Activated T-cell treated with anti-CD3 and anti-CD28 coated beads, Interleukin-2, amount 50 U/mL, for 72 hours (primary cell): ENCODE results near the gene MRAP2. TPM values are rescaled to one million over a fixed set of nuclear protein-coding genes. Genes with fewer than 3 reads are reported as not detected.

Source experiments
- ATAC-seq, 2 donors: fragments of 150-1000 bp; cut with Tn5 transposase; replicated peaks in 1 of 2; 2 replicates each; pipeline ENCODE4 v1.10.0; 2021; ENCODE audit warnings: moderate library complexity in 2 of 2, mild to moderate bottlenecking in 1 of 2
- DNase-seq, 2 donors: peaks; one replicate each; pipeline ENCODE4 v3.0.0; 2021 to 2022; ENCODE audit warnings: mixed read lengths in 1 of 2
- H3K27ac Mint-ChIP-seq: one replicate; pipeline ENCODE4 v1.8.0; 2022; ENCODE audit warnings: mild to moderate bottlenecking, moderate library complexity, mixed read lengths
- H3K27me3 Mint-ChIP-seq: one replicate; pipeline ENCODE4 v1.8.0; 2022; ENCODE audit warnings: low read depth, mixed read lengths
- H3K36me3 Mint-ChIP-seq, 2 donors: one replicate each; pipeline ENCODE4 v1.8.0; 2022; ENCODE audit warnings: mixed read lengths in 2 of 2, mild to moderate bottlenecking in 1 of 2; ENCODE audit not compliant: insufficient read depth in 2 of 2
- H3K4me1 Mint-ChIP-seq: one replicate; pipeline ENCODE4 v1.8.0; 2022; ENCODE audit warnings: low read depth, mixed read lengths
- H3K4me3 Mint-ChIP-seq, 2 donors: one replicate each; pipeline ENCODE4 v1.8.0; 2022; ENCODE audit warnings: mild to moderate bottlenecking in 2 of 2, mixed read lengths in 2 of 2, moderate library complexity in 2 of 2
- H3K9me3 Mint-ChIP-seq, 2 donors: one replicate each; pipeline ENCODE4 v1.8.0; 2022; ENCODE audit warnings: mixed read lengths in 2 of 2
- total RNA-seq, 2 donors: library from RNA; stranded (reverse); gene quantifications; one replicate each; pipeline ENCODE4 v1.2.3, GENCODE V29; 2022

The MRAP2 gene
- total RNA-seq = not detected

GRCh38 chr6:84033523-84034451 lies at the start of gene MRAP2:
TSS of gene MRAP2 (plus strand) at chr6:84033772. CDS start at chr6:84055319, 21,547 bp downstream.
- H3K27ac Mint-ChIP-seq = no peak within 1 kb of the TSS
- H3K9me3 Mint-ChIP-seq = no peaks in the 10 kb centered on the region
- no peaks in the 10 kb centered on the region for H3K36me3 Mint-ChIP-seq
- H3K4me3 Mint-ChIP-seq = peak within 1 kb of the TSS; percentile 51 to 57
- H3K4me1 Mint-ChIP-seq = no peaks in the 10 kb centered on the region
- peaks cover 54% of the 10 kb centered on the region for H3K27me3 Mint-ChIP-seq
- ATAC-seq (peak; percentile 52 to 54), DNase-seq (peak; percentile 6 to 12)

GRCh38 chr6:83984411-83984810 lies 49.2 kb upstream of the MRAP2 start:
- H3K4me3 Mint-ChIP-seq = no peak overlapping the region
- peaks cover 0 to 1% of the 10 kb centered on the region in 2 donors for H3K36me3 Mint-ChIP-seq
- no peak for DNase-seq
- ATAC-seq = no peak
- no peaks in the 10 kb centered on the region for H3K4me1 Mint-ChIP-seq
- peaks cover 0 to 2% of the 10 kb centered on the region in 2 donors for H3K9me3 Mint-ChIP-seq
- no peaks in the 10 kb centered on the region for H3K27me3 Mint-ChIP-seq
- H3K27ac Mint-ChIP-seq = no peak overlapping the region

GRCh38 chr6:83985308-83985713 lies 48.3 kb upstream of the MRAP2 start:
- Mint-ChIP-seq H3K36me3 (peaks cover 0 to 1% of the 10 kb centered on the region in 2 donors), H3K9me3 (no peaks in the 10 kb centered on the region), H3K27ac (no peak overlapping the region), H3K4me3 (no peak overlapping the region), H3K4me1 (no peaks in the 10 kb centered on the region), H3K27me3 (no peaks in the 10 kb centered on the region)
- DNase-seq (no peak), ATAC-seq (no peak)

- ATAC-seq (no peak), DNase-seq (no peak)
- Mint-ChIP-seq H3K4me3 (no peak overlapping the region), H3K27ac (no peak overlapping the region), H3K27me3 (no peaks in the 10 kb centered on the region), H3K36me3 (no peaks in the 10 kb centered on the region), H3K9me3 (no peaks in the 10 kb centered on the region), H3K4me1 (no peaks in the 10 kb centered on the region)
These were observed 47.9 kb upstream of the MRAP2 start for GRCh38 chr6:83985715-83986114.

- DNase-seq = no peak
- Mint-ChIP-seq H3K9me3 (peaks cover 2 to 3% of the 10 kb centered on the region in 2 donors), H3K36me3 (no peaks in the 10 kb centered on the region), H3K4me1 (no peaks in the 10 kb centered on the region), H3K27ac (no peak overlapping the region), H3K4me3 (no peak overlapping the region), H3K27me3 (peaks cover 16% of the 10 kb centered on the region)
- no peak for ATAC-seq
These were observed 35.5 kb upstream of the MRAP2 start for GRCh38 chr6:83998021-83998584.

GRCh38 chr6:84001119-84001518 lies 32.5 kb upstream of the MRAP2 start:
- Mint-ChIP-seq H3K4me1 (no peaks in the 10 kb centered on the region), H3K9me3 (peaks cover 0 to 3% of the 10 kb centered on the region in 2 donors), H3K27me3 (peaks cover 28% of the 10 kb centered on the region), H3K27ac (no peak overlapping the region), H3K36me3 (no peaks in the 10 kb centered on the region), H3K4me3 (no peak overlapping the region)
- DNase-seq (no peak), ATAC-seq (no peak)

GRCh38 chr6:84002226-84002625 lies 31.3 kb upstream of the MRAP2 start:
- Mint-ChIP-seq H3K36me3 (no peaks in the 10 kb centered on the region), H3K4me1 (no peaks in the 10 kb centered on the region), H3K27me3 (peaks cover 30% of the 10 kb centered on the region), H3K4me3 (no peak overlapping the region), H3K27ac (no peak overlapping the region), H3K9me3 (peaks cover 0 to under 1% of the 10 kb centered on the region in 2 donors)
- ATAC-seq (no peak), DNase-seq (no peak)

- DNase-seq (no peak), ATAC-seq (no peak)
- H3K4me3 Mint-ChIP-seq = no peak overlapping the region
- H3K9me3 Mint-ChIP-seq = no peaks in the 10 kb centered on the region
- no peak overlapping the region for H3K27ac Mint-ChIP-seq
- H3K27me3 Mint-ChIP-seq = peaks cover 33% of the 10 kb centered on the region
- no peaks in the 10 kb centered on the region for H3K36me3 Mint-ChIP-seq
- H3K4me1 Mint-ChIP-seq = no peaks in the 10 kb centered on the region
These were observed 30.4 kb upstream of the MRAP2 start for GRCh38 chr6:84003131-84003530.

- H3K27me3 Mint-ChIP-seq = peaks cover 33% of the 10 kb centered on the region
- H3K36me3 Mint-ChIP-seq = no peaks in the 10 kb centered on the region
- no peak for DNase-seq
- no peak overlapping the region for H3K27ac Mint-ChIP-seq
- H3K4me1 Mint-ChIP-seq = no peaks in the 10 kb centered on the region
- no peaks in the 10 kb centered on the region for H3K9me3 Mint-ChIP-seq
- no peak for ATAC-seq
- H3K4me3 Mint-ChIP-seq = no peak overlapping the region
These were observed 29.9 kb upstream of the MRAP2 start for GRCh38 chr6:84003654-84004053.

- H3K4me3 Mint-ChIP-seq = no peak overlapping the region
- no peak overlapping the region for H3K27ac Mint-ChIP-seq
- no peak for ATAC-seq
- DNase-seq = no peak
- H3K9me3 Mint-ChIP-seq = no peaks in the 10 kb centered on the region
- peaks cover 25% of the 10 kb centered on the region for H3K27me3 Mint-ChIP-seq
- no peaks in the 10 kb centered on the region for H3K36me3 Mint-ChIP-seq
- H3K4me1 Mint-ChIP-seq = no peaks in the 10 kb centered on the region
These were observed 25.7 kb upstream of the MRAP2 start for GRCh38 chr6:84007871-84008270.

GRCh38 chr6:84013354-84013753 lies 20.2 kb upstream of the MRAP2 start:
- Mint-ChIP-seq H3K36me3 (no peaks in the 10 kb centered on the region), H3K27ac (no peak overlapping the region), H3K9me3 (no peaks in the 10 kb centered on the region), H3K4me1 (no peaks in the 10 kb centered on the region), H3K4me3 (no peak overlapping the region), H3K27me3 (peaks cover 8% of the 10 kb centered on the region)
- no peak for DNase-seq
- no peak for ATAC-seq

- Mint-ChIP-seq H3K27me3 (peaks cover 14% of the 10 kb centered on the region), H3K9me3 (no peaks in the 10 kb centered on the region), H3K4me3 (no peak overlapping the region), H3K36me3 (no peaks in the 10 kb centered on the region), H3K27ac (no peak overlapping the region), H3K4me1 (no peaks in the 10 kb centered on the region)
- ATAC-seq (no peak), DNase-seq (no peak)
These were observed 19.6 kb upstream of the MRAP2 start for GRCh38 chr6:84013931-84014330.

GRCh38 chr6:84016029-84016428 lies 17.5 kb upstream of the MRAP2 start:
- ATAC-seq = no peak
- H3K27me3 Mint-ChIP-seq = peaks cover 15% of the 10 kb centered on the region
- no peaks in the 10 kb centered on the region for H3K4me1 Mint-ChIP-seq

More at GRCh38 chr6:84016029-84016428, 17.5 kb upstream of the MRAP2 start:
- Mint-ChIP-seq H3K27ac (no peak overlapping the region), H3K4me3 (no peak overlapping the region), H3K36me3 (no peaks in the 10 kb centered on the region), H3K9me3 (no peaks in the 10 kb centered on the region)
- no peak for DNase-seq
